ENCODE measurements around the gene MDH1B.
A peak's percentile ranks its signal among the peaks of the same experiment; 100 is the strongest.

The MDH1B gene

DNA sequence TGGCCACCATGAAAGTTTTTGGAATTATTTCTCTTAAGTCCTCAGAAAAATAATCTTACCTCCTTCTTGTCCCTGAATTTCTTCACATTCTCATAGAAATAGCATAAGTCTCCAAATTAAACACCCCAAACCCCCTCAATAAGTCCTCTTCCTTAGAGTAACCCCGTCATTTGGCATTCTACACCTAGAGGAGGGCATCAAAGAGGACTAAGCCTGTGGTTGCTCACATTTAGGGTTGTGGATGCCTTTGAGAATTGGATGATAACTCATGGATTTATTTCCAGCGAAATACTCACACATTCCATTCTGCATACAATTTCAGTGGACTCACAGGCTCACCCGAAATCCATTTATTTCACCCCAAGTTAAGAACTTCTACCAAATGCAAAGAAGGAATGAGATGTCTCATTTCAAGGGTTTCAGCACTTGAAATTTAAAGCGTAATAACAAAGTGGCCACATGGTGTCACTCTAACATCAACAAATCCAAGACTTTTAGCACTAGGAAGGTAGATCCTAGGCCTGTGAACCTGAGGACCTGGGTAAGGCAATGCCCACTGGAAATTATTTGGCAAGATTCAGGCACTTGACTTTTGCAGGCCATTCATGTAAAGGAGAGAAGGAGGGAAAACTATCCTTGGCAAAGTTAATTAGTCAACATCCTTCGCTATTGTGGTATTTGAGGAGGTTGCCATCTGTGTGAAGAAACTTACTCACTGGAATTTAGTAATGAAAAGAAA lies 71.6 kb downstream of the MDH1B start:
- DNase-seq, result peak; percentile 55 to 87 (median 68)

DNA sequence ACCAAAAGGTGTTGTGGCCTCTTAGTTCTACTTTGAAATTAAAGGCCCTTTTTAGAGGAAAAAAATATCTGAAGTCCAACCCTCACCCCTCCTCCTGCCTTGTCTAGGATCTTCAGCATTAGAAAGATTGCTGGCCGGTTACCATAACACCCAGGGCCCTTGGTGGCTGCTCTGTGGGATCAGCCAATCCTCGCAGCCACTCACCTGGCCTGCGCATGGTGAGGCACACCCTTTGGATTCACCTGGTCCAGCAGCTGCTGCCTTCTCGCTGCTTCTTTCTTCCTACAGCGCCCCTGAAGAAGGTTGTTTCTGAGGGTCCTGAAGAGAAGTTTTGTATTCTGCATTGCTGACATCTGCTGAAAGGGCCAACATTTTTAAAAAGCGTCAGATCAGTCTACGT lies 72.2 kb downstream of the MDH1B start:
- peak in 2 of 3 experiments; percentile 6 to 31 for DNase-seq

DNA sequence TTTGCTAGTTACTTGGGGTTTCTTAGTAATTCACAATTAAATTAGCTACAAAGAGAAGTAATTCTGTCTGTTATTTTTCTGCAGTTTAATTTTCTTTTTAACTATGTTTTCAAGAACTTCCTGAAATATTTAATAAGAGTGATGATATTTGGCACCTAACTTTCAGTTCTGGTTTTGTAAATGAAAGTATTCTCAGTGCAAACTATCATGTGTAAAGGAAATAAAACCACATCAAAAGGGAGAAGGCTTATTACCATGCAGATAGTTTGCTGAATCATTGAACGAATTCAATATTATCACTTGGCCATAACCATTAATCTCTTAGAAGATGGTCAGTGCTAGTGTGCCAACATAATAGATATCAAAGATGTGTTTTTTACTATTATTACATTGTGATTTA lies 76.1 kb downstream of the MDH1B start:
- DNase-seq, result no peak

DNA sequence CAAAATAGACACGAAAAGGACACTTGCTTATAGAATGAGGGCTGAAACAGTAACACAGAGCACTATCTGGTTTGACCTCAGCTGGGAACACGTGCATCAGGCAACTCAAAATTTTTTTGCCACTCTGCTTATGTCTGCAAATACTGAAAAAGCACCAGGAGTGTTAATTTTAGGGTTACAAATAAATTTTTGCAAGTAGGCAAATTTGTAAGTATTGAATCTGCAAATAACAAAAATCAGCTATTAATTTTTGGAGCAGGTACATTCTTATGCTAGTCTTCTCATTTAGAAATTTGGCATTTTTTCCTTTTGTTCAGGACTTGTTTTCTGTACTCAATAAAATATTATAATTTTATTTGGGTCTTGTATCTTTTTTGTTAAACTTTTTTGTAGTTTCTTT lies 76.7 kb downstream of the MDH1B start:
- no peak for DNase-seq

Measured in NCI-H1417 (cell line).